K562 (cell line): Measurements from ENCODE around the gene BAIAP2. TPM values are rescaled to one million over a fixed set of nuclear protein-coding genes. Genes with fewer than 3 reads are reported as not detected.

Experiments
- ATAC-seq: fragments of 200-7000 bp; cut with Tn5 transposase; 3 replicates; pipeline ENCODE4 v1.9.1; 2020; ENCODE audit warnings: moderate library complexity
- BruUV-seq: library from RNA; stranded (reverse); fragments of 400-500 nt; replicated peaks from 2 replicates; lab custom pipeline; 2021; lab: Mats Ljungman, UMichigan
- CTCF ChIA-PET: fragments of 300-600 bp; formaldehyde crosslinking; extraction: SDS; loops from one replicate; lab custom pipeline; 2021; ENCODE audit warnings: low intra/inter-chr PET ratio; lab: Yijun Ruan, JAX
- POLR2A ChIA-PET: fragments of 300-600, 350-650 bp; sonication (Branson Sonifier 250); formaldehyde crosslinking; extraction: SDS; loops from one replicate; lab custom pipeline; 2021; ENCODE audit warnings: antibody characterized with exemption, inconsistent platforms; lab: Yijun Ruan, JAX
- DNase-seq, 4 experiments: peaks; one replicate each; pipeline versions ENCODE4 v3.0.0 to v3.0.0-alpha.2; 2011 to 2018; ENCODE audit warnings: low spot score in 3 of 4, mixed read lengths in 3 of 4; ENCODE audit errors: extremely low read depth in 1 of 4
- FAIRE-seq: peaks from 2 replicates; lab custom pipeline; 2011; peaks lifted over from hg19 to GRCh38; lab: Jason Lieb, UNC
- H2AFZ ChIP-seq: 2 replicates; pipeline ENCODE4 v1.6.0; 2011; ENCODE audit warnings: low read depth, low read length, control low read depth, inconsistent platforms
- H3K27ac ChIP-seq: fragments of 200-600 bp; 3 replicates; pipeline ENCODE4 v1.8.0; 2011; ENCODE audit warnings: low read depth, mild to moderate bottlenecking, control low read depth, inconsistent platforms, low read length, moderate library complexity, mixed read lengths; ENCODE audit errors: extremely low read depth
- H3K27me3 ChIP-seq, 2 experiments: fragments of 300-600 bp in 1 of 2; 2 replicates in 1 of 2; 3 replicates in 1 of 2; pipeline versions ENCODE4 v1.6.0 to v1.8.0; 2011; ENCODE audit warnings: inconsistent platforms in 2 of 2, low read length in 2 of 2, mild to moderate bottlenecking in 1 of 2, mixed read lengths in 1 of 2, moderate library complexity in 1 of 2; ENCODE audit not compliant: control insufficient read depth in 2 of 2, insufficient read depth in 2 of 2
- H3K36me3 ChIP-seq: fragments of 300-600 bp; 3 replicates; pipeline ENCODE4 v1.8.0; 2011; ENCODE audit warnings: mild to moderate bottlenecking, low read length, inconsistent platforms; ENCODE audit not compliant: control insufficient read depth, insufficient read depth
- H3K4me1 ChIP-seq, 2 experiments: fragments of 200-600 bp in 1 of 2; replicated peaks in 1 of 2; 2 replicates in 1 of 2; 3 replicates in 1 of 2; pipeline versions ENCODE4 v1.5.1 to v1.8.0; 2011; ENCODE audit warnings: inconsistent platforms in 2 of 2, low read length in 2 of 2, mild to moderate bottlenecking in 1 of 2, mixed read lengths in 1 of 2, moderate library complexity in 1 of 2; ENCODE audit not compliant: control insufficient read depth in 2 of 2, insufficient read depth in 2 of 2
- H3K4me2 ChIP-seq: 2 replicates; pipeline ENCODE4 v1.6.1; 2011; ENCODE audit warnings: low read length, control low read depth, inconsistent platforms, mixed read lengths; ENCODE audit not compliant: insufficient read depth
- H3K4me3 ChIP-seq: fragments of 200-600 bp; sonication (generic), shearing (Covaris generic); 2 replicates; pipeline ENCODE4 v1.5.1; 2016; ENCODE audit warnings: control low read depth, inconsistent platforms
- H3K79me2 ChIP-seq: fragments of 200-600 bp; 3 replicates; pipeline ENCODE4 v1.8.0; 2011; ENCODE audit warnings: low read length, inconsistent platforms; ENCODE audit not compliant: control insufficient read depth, insufficient read depth
- H3K9ac ChIP-seq, 2 experiments: 2 replicates each; pipeline versions ENCODE4 v1.6.0 to v1.6.1; 2011; ENCODE audit warnings: low read depth in 2 of 2, low read length in 2 of 2, control low read depth in 1 of 2, inconsistent platforms in 1 of 2, mild to moderate bottlenecking in 1 of 2, mixed read lengths in 1 of 2; ENCODE audit not compliant: insufficient read depth in 1 of 2
- H3K9me1 ChIP-seq: one replicate; pipeline ENCODE4 v1.6.0; 2011; ENCODE audit warnings: inconsistent platforms, mild to moderate bottlenecking, low read length, moderate library complexity; ENCODE audit not compliant: control insufficient read depth, insufficient read depth
- H3K9me3 ChIP-seq: replicated peaks from 2 replicates; pipeline ENCODE4 v1.5.1; 2011; ENCODE audit warnings: low read depth, low read length, inconsistent platforms; ENCODE audit not compliant: control insufficient read depth, insufficient read depth
- H4K20me1 ChIP-seq: replicated peaks from 2 replicates; pipeline ENCODE4 v1.6.1; 2011; ENCODE audit warnings: low read length, inconsistent platforms, mixed read lengths; ENCODE audit not compliant: control insufficient read depth, insufficient read depth
- SREBF2 ChIP-seq: sonication (generic); formaldehyde crosslinking; IDR thresholded peaks from 2 replicates; pipeline ENCODE4 v1.4.0; 2020; ENCODE audit warnings: mild to moderate bottlenecking, missing genetic modification reagents
- ZNF592 ChIP-seq: fragments of 450-650 bp; IDR thresholded peaks from 2 replicates; pipeline ENCODE4 v1.6.1; 2017; ENCODE audit warnings: antibody characterized with exemption, mild to moderate bottlenecking
- WGBS: fragments of 100-300 bp; shearing (Covaris generic); methylation state at CpG from one replicate; pipeline ENCODE4 v1.1.6; 2016; ENCODE audit warnings: low coverage, mixed read lengths; ENCODE audit not compliant: insufficient coverage; ENCODE audit errors: missing lambda C conversion rate; 5-methylcytosine and 5-hydroxymethylcytosine counted together
- in situ Hi-C: fragments of 300-500 bp; cut with MboI; formaldehyde crosslinking; loops from 4 replicates; pipeline ENCODE4 v1.15.0; 2018; ENCODE audit warnings: inconsistent platforms, mixed read lengths
- intact Hi-C: fragments of 100-400 bp; cut with micrococcal nuclease; formaldehyde crosslinking; loops from 2 replicates; pipeline ENCODE4 v1.14.2; 2022
- polyA plus RNA-seq, 8 experiments: library from polyadenylated mRNA; depleted of rRNA in 4 of 8; stranded (reverse) in 5 of 8; unstranded in 3 of 8; fragments of >200 nt; fragmentation: Nextera tagmentation in 2 of 8; fragmentation: Illumina TruSeq in 1 of 8; extraction: Ambion mirVana in 2 of 8; extraction: Trizol in 1 of 8; gene quantifications; 2 replicates each; pipeline versions ENCODE4 v1.2.1 to v1.2.3, GENCODE V29; 2011 to 2014; ENCODE audit warnings: inconsistent platforms in 1 of 8, missing spikeins in 1 of 8
- total RNA-seq, 7 experiments: library from RNA; depleted of rRNA in 6 of 7; stranded (reverse); fragments of >200 nt in 6 of 7; fragmentation: Illumina TruSeq in 2 of 7; extraction: Trizol in 2 of 7; gene quantifications; 2 replicates each; pipeline versions ENCODE4 v1.2.1 to v1.2.3, GENCODE V29; 2011 to 2021; ENCODE audit warnings: low replicate concordance in 1 of 7
- TF ChIP-seq, protein P1 (sequence below): sonication (generic); formaldehyde crosslinking; IDR thresholded peaks from 2 replicates; pipeline ENCODE4 v1.8.1; 2023; ENCODE audit warnings: mild to moderate bottlenecking, missing genetic modification reagents
- TF ChIP-seq, protein P2 (sequence below): fragments of 250-450 bp; sonication (Bioruptor Pico); IDR thresholded peaks from 2 replicates; pipeline ENCODE4 v1.4.0; 2020; ENCODE audit warnings: mild to moderate bottlenecking, moderate library complexity
- TF ChIP-seq, protein P3 (sequence below): fragments of 250-450 bp; sonication (Bioruptor Pico); IDR thresholded peaks from 2 replicates; pipeline ENCODE4 v1.8.0; 2021; ENCODE audit warnings: moderate library complexity, mild to moderate bottlenecking, inconsistent platforms

BAIAP2 gene
- total and polyA plus RNA-seq, 9 of the 15 experiments (the other 6 are each of a cell fraction or from before 2014, with no cell fraction given): 2.3 to 51.6 (median 18.4) TPM

GRCh38 chr17:81157848-81158687, 123.1 kb downstream of the BAIAP2 start:
- Histone ChIP-seq H3K4me2 (no peak overlapping the region), H3K27ac (no peak overlapping the region), H2AFZ (no peak overlapping the region), H3K4me3 (no peak overlapping the region), H3K36me3 (no peaks in the 10 kb centered on the region), H4K20me1 (no peaks in the 10 kb centered on the region), H3K9me1 (no peaks in the 10 kb centered on the region), H3K4me1 (peaks cover 4 to 58% of the 10 kb centered on the region in 2 experiments; a peak in 3 of 5 replicates), H3K9me3 (no peaks in the 10 kb centered on the region), H3K27me3 (peaks cover 36 to 84% of the 10 kb centered on the region in 2 experiments; a peak in 4 of 5 replicates), H3K9ac (peak overlapping the region in 1 of 2 experiments; percentile 50; a peak in 2 of 4 replicates), H3K79me2 (no peaks in the 10 kb centered on the region)
- DNase-seq (no peak), FAIRE-seq (no peak), ATAC-seq (no peak)
- 11% methylated on average over 37 of the region's 39 CpGs for WGBS
- intact Hi-C loops (no loop called here), in situ Hi-C loops (no loop called here)
- CTCF ChIA-PET: interaction anchor here (0.7 kb wide), 1 partner anchor 96 kb away, joined by 3 read pairs; no protein-coding TSS in a partner anchor
- TF ChIP-seq, protein P1, sequence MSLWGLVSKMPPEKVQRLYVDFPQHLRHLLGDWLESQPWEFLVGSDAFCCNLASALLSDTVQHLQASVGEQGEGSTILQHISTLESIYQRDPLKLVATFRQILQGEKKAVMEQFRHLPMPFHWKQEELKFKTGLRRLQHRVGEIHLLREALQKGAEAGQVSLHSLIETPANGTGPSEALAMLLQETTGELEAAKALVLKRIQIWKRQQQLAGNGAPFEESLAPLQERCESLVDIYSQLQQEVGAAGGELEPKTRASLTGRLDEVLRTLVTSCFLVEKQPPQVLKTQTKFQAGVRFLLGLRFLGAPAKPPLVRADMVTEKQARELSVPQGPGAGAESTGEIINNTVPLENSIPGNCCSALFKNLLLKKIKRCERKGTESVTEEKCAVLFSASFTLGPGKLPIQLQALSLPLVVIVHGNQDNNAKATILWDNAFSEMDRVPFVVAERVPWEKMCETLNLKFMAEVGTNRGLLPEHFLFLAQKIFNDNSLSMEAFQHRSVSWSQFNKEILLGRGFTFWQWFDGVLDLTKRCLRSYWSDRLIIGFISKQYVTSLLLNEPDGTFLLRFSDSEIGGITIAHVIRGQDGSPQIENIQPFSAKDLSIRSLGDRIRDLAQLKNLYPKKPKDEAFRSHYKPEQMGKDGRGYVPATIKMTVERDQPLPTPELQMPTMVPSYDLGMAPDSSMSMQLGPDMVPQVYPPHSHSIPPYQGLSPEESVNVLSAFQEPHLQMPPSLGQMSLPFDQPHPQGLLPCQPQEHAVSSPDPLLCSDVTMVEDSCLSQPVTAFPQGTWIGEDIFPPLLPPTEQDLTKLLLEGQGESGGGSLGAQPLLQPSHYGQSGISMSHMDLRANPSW: no peak
- no peak for TF ChIP-seq ZNF592
- TF ChIP-seq, protein P2, sequence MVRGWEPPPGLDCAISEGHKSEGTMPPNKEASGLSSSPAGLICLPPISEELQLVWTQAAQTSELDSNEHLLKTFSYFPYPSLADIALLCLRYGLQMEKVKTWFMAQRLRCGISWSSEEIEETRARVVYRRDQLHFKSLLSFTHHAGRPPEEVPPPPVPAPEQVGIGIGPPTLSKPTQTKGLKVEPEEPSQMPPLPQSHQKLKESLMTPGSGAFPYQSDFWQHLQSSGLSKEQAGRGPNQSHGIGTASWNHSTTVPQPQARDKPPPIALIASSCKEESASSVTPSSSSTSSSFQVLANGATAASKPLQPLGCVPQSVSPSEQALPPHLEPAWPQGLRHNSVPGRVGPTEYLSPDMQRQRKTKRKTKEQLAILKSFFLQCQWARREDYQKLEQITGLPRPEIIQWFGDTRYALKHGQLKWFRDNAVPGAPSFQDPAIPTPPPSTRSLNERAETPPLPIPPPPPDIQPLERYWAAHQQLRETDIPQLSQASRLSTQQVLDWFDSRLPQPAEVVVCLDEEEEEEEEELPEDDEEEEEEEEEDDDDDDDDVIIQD (CRISPR knock-in tag): no peak
- TF ChIP-seq, protein P3, sequence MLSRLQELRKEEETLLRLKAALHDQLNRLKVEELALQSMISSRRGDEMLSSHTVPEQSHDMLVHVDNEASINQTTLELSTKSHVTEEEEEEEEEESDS: no peak
- no peak for TF ChIP-seq SREBF2 (CRISPR knock-in tag)
- BruUV-seq: no TSS peak
- POLR2A ChIA-PET: interaction anchor here (0.6 kb wide), 1 partner anchor 367 kb away, joined by 3 read pairs; no protein-coding TSS in a partner anchor
